HFF-Myc (cell line): ENCODE data around the gene GNAI1.

Source experiments
- DNase-seq: peaks from one replicate; pipeline ENCODE4 v3.0.0-alpha.2; 2011; ENCODE audit warnings: low read depth; ENCODE audit errors: extremely low read depth
- H3K4me3 ChIP-seq: replicated peaks from 2 replicates; pipeline ENCODE4 v1.5.1; 2011; ENCODE audit warnings: low read depth, mild to moderate bottlenecking, control low read depth, low read length
- CTCF ChIP-seq: IDR thresholded peaks from 2 replicates; pipeline ENCODE4 v1.5.1; 2012; ENCODE audit warnings: mild to moderate bottlenecking, low read depth, low read length, control low read depth; ENCODE audit errors: missing control alignments

Gene GNAI1

GRCh38 chr7:80263333-80263732 is 128.7 kb downstream of the GNAI1 start:
- DNase-seq = no peak
- no peak overlapping the region for H3K4me3 ChIP-seq
- TF ChIP-seq CTCF = no peak

DNA sequence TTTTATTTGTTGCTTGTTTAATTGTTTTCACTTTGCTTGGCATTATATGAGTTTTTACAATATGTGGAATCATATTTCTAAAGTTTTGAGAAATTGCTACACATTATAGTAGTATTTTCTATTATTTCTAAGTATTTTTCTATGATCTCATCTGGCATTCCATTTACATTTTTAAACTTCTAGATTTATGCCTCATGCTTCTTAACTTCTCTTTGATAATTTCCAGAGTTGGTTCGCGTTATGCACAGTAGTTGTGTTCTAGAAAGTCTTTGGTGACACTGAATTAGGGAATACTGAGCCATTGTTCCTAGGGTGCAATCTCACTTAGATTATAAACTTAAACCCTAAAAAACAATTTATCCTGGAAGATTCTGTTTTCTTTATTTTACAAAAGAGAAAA is 129.2 kb downstream of the GNAI1 start:
- no peak overlapping the region for H3K4me3 ChIP-seq
- no peak for TF ChIP-seq CTCF
- DNase-seq = no peak

- no peak for DNase-seq
- H3K4me3 ChIP-seq = no peak overlapping the region
- TF ChIP-seq CTCF = no peak
Observed at GRCh38 chr7:80264769-80265495, 130.3 kb downstream of the GNAI1 start.

- no peak for TF ChIP-seq CTCF
- no peak for DNase-seq
- no peak overlapping the region for H3K4me3 ChIP-seq
Observed at GRCh38 chr7:80272560-80273239, 138.1 kb downstream of the GNAI1 start.

DNA sequence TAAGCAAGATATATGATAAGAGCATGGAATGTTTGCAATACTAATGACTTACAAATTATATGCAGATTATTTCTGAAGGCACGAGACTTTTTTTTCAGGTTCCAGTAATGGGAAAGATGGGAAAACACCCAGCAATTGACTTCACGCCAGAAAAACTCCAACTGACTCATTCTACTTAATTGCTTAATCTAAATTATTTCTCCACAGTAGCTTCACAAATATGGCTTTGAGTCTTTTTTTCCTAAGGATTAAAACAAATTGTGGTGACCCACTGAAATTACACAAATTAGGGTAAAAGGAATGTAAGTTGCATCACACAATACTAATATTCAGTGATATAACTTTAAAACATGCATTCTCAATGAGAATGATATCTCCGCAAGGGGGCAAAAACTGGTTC is 138.7 kb downstream of the GNAI1 start:
- no peak for TF ChIP-seq CTCF
- H3K4me3 ChIP-seq = no peak overlapping the region
- no peak for DNase-seq

GRCh38 chr7:80275192-80275605 is 140.6 kb downstream of the GNAI1 start:
- TF ChIP-seq CTCF = no peak
- no peak overlapping the region for H3K4me3 ChIP-seq
- DNase-seq = no peak
